SK-N-SH (cell line): ENCODE data around the gene MAGI2.

Experiments
- EZH2phosphoT487 ChIP-seq: fragments of 200-600 bp; sonication (generic); IDR thresholded peaks from 2 replicates; pipeline ENCODE4 v1.6.1; 2017; ENCODE audit warnings: low read depth, mixed run types, mild to moderate bottlenecking, antibody characterized with exemption, moderate library complexity, borderline replicate concordance
- POLR2AphosphoS5 ChIP-seq: IDR thresholded peaks from 2 replicates; pipeline ENCODE4 v1.6.1; 2012; ENCODE audit warnings: low read depth, low read length
- RCOR1 ChIP-seq: fragments of 150-350 bp; IDR thresholded peaks from 2 replicates; pipeline ENCODE4 v1.6.1; 2017; ENCODE audit warnings: antibody characterized with exemption, low read length
- RFX5 ChIP-seq: IDR thresholded peaks from 2 replicates; pipeline ENCODE4 v1.6.1; 2012; ENCODE audit warnings: mild to moderate bottlenecking, improper control_type of control experiment, low read length
- SMC3 ChIP-seq: IDR thresholded peaks from 2 replicates; pipeline ENCODE4 v1.6.1; 2012; ENCODE audit warnings: low read depth, low read length, improper control_type of control experiment
- YY1 ChIP-seq: IDR thresholded peaks from 2 replicates; pipeline ENCODE4 v1.4.0; 2012; ENCODE audit warnings: low read depth, mild to moderate bottlenecking
- ZBTB33 ChIP-seq: IDR thresholded peaks from 2 replicates; pipeline ENCODE4 v1.4.0; 2012; ENCODE audit warnings: low read depth, borderline replicate concordance
- TF ChIP-seq, protein P1 (sequence below): fragments of 200-600 bp; sonication (generic); IDR thresholded peaks from 2 replicates; pipeline ENCODE4 v1.6.1; 2017; ENCODE audit warnings: antibody characterized with exemption, mild to moderate bottlenecking, moderate library complexity

DNA sequence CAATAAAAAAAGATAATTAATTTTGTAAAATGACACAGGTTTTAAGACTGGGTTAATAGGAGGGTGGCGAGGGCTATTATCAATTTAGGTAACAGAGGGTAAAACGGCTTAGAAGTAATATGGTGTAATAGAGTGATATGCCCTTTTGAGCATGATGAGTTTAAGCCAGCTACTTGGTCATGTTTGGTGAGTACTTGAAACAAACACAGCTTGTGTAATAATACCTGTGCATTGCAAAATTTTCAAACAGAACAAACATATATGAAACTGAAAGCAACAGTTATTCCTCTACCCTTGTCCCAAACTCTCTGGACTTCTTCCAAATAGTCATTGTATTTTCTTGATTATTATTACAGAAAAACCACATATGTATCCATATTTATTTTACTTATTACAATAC lies 241.7 kb downstream of the MAGI2 start:
- no peak for TF ChIP-seq EZH2phosphoT487
- TF ChIP-seq ZBTB33 = no peak
- no peak for TF ChIP-seq SMC3
- no peak for TF ChIP-seq RFX5
- no peak for TF ChIP-seq POLR2AphosphoS5
- TF ChIP-seq YY1 = no peak
- TF ChIP-seq RCOR1 = no peak
- TF ChIP-seq, protein P1, sequence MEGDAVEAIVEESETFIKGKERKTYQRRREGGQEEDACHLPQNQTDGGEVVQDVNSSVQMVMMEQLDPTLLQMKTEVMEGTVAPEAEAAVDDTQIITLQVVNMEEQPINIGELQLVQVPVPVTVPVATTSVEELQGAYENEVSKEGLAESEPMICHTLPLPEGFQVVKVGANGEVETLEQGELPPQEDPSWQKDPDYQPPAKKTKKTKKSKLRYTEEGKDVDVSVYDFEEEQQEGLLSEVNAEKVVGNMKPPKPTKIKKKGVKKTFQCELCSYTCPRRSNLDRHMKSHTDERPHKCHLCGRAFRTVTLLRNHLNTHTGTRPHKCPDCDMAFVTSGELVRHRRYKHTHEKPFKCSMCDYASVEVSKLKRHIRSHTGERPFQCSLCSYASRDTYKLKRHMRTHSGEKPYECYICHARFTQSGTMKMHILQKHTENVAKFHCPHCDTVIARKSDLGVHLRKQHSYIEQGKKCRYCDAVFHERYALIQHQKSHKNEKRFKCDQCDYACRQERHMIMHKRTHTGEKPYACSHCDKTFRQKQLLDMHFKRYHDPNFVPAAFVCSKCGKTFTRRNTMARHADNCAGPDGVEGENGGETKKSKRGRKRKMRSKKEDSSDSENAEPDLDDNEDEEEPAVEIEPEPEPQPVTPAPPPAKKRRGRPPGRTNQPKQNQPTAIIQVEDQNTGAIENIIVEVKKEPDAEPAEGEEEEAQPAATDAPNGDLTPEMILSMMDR = no peak
